ENCODE data around the gene PSMB2. TPM values are rescaled to one million over a fixed set of nuclear protein-coding genes. Genes with fewer than 3 reads are reported as not detected.

The PSMB2 gene
- total and polyA plus RNA-seq, 7 donors = 29.3 to 66.5 (median 32.1) TPM

GRCh38 chr1:35600593-35600992 is 40.7 kb downstream of the PSMB2 start:
- no peak for DNase-seq
- TF ChIP-seq CTCF (IDR thresholded peaks at IDR 0.05) (no peak), POLR2AphosphoS5 (IDR thresholded peaks at IDR 0.05) (no peak), POLR2A (IDR thresholded peaks at IDR 0.05) (no peak), EP300 (IDR thresholded peaks at IDR 0.05) (no peak)
- H3K27me3 ChIP-seq = no peaks in the 10 kb centered on the region
- intact Hi-C loops (cut with DNase I) = no loop called here
- H3K27ac ChIP-seq = no peak overlapping the region
- 93 to 94% methylated on average over 3 of the region's 3 CpGs for WGBS, 2 donors
- H3K36me3 ChIP-seq = peaks cover 0 to 59% (median 18%) of the 10 kb centered on the region in 4 donors
- no peaks in the 10 kb centered on the region for H3K4me1 ChIP-seq
- no peak overlapping the region for H3K4me3 ChIP-seq
- H3K9me3 ChIP-seq = no peaks in the 10 kb centered on the region

DNA sequence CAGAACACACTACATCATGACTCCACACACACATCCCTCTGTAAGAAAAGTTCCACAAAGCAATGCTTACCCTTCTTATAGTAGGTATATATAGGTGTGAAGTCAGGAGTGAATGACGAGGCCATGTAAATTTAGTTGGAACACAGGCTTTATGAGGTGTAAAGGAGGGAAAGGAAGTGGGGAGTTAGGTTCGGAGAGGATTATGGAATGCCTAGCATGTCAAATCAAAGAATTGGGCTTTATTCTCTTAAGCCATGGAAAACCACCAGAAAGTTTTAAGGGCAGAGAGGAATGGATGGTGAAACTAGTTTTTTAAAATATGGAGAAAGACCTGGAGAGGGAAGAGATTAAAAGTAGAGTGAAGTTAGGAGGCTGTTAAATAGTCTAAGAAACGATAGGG is 41.9 kb downstream of the PSMB2 start:
- no peak overlapping the region for H3K27ac ChIP-seq
- DNase-seq = no peak
- peaks cover 0 to 48% (median 13%) of the 10 kb centered on the region in 4 donors for H3K36me3 ChIP-seq
- WGBS, 2 donors = 87 to 90% methylated on average over 3 of the region's 3 CpGs
- H3K27me3 ChIP-seq = no peaks in the 10 kb centered on the region
- TF ChIP-seq CTCF (IDR thresholded peaks at IDR 0.05) (no peak), EP300 (IDR thresholded peaks at IDR 0.05) (no peak), POLR2AphosphoS5 (IDR thresholded peaks at IDR 0.05) (no peak), POLR2A (IDR thresholded peaks at IDR 0.05) (no peak)
- H3K4me1 ChIP-seq = no peaks in the 10 kb centered on the region
- no peaks in the 10 kb centered on the region for H3K9me3 ChIP-seq
- no peak overlapping the region for H3K4me3 ChIP-seq
- intact Hi-C loops (cut with DNase I) = no loop called here

DNA sequence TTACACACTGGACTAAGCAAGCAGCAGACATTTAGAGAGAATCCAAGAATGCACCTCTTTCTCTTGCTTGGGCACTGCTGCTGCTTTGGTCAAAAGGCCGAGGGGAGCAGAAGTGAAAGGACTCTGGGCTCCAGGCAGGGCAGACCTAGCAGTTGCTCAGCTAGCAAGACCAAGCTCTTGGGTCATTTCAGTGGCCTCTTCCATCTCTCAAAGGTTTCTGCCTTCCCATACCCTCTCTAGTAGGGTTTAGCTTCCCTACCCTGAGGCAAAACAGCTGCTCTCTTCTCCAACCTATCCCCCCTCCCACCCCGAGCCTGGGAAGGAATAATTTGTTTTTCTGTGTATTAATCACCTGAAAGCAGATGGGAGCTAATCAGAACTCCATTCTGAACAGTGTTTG is 42.4 kb downstream of the PSMB2 start:
- WGBS, 2 donors = 86 to 87% methylated on average over 2 of the region's 2 CpGs
- TF ChIP-seq POLR2AphosphoS5 (IDR thresholded peaks at IDR 0.05) = no peak
- no peak for TF ChIP-seq POLR2A (IDR thresholded peaks at IDR 0.05)
- TF ChIP-seq CTCF (IDR thresholded peaks at IDR 0.05) = no peak
- Histone ChIP-seq H3K27me3 (no peaks in the 10 kb centered on the region), H3K9me3 (no peaks in the 10 kb centered on the region), H3K4me1 (no peaks in the 10 kb centered on the region), H3K4me3 (no peak overlapping the region), H3K27ac (no peak overlapping the region), H3K36me3 (peaks cover 0 to 42% (median 10%) of the 10 kb centered on the region in 4 donors)
- no peak for DNase-seq
- intact Hi-C loops (cut with DNase I) = no loop called here

DNA sequence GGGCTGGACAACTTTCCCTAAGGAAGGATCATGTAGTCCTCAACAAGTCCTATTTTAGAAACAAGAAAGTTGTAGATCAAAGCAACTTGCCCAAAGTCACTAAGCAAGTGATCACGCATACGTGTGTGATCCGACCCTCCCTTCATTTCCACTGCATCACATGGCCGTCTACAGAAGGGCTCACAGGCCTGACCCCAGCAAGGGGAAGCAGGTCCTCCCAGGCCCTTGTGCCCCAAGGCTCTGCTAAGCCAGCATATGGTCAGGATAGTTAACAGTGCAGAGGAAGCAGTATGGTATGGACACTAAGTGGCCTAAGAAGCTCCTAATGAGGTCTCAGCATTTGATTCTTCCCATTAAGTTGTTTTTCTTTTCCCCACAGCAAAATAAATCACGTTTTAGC is 43.5 kb downstream of the PSMB2 start:
- H3K27me3 ChIP-seq = no peaks in the 10 kb centered on the region
- intact Hi-C loops (cut with DNase I) = no loop called here
- H3K27ac ChIP-seq = no peak overlapping the region
- 87 to 90% methylated on average over 5 of the region's 5 CpGs for WGBS, 2 donors
- peaks cover 0 to 32% (median 3%) of the 10 kb centered on the region in 4 donors for H3K36me3 ChIP-seq
- TF ChIP-seq CTCF (IDR thresholded peaks at IDR 0.05) = no peak
- TF ChIP-seq POLR2AphosphoS5 (IDR thresholded peaks at IDR 0.05) = no peak
- TF ChIP-seq POLR2A (IDR thresholded peaks at IDR 0.05) = no peak
- no peak for TF ChIP-seq EP300 (IDR thresholded peaks at IDR 0.05)
- H3K4me3 ChIP-seq = no peak overlapping the region
- no peak for DNase-seq
- H3K4me1 ChIP-seq = no peaks in the 10 kb centered on the region
- H3K9me3 ChIP-seq = no peaks in the 10 kb centered on the region

DNA sequence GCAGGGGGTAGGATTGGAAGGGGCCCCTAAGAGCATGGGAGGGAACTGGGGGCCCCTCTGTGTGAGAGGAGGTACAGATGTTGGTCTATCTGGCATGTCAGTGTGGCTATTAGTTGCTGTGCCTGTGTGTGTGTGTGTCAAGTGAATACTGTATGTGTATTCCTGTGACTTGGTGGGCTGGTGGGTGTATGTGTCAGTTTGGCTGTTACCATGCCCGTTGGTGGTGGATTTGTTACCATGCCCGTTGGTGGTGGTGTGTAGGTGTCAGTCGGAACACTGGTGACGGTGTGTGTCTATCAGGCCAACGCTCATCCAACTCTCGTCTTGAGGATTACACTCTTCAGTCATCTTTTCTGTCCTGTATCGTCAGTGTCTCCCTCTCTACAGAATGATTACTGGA is 45.6 kb downstream of the PSMB2 start:
- peak in 1 of 4 donors; percentile 17 for TF ChIP-seq POLR2AphosphoS5 (IDR thresholded peaks at IDR 0.05)
- no peak for TF ChIP-seq POLR2A (IDR thresholded peaks at IDR 0.05)
- H3K36me3 ChIP-seq = peaks cover 0 to 10% (median 0%) of the 10 kb centered on the region in 4 donors
- H3K27me3 ChIP-seq = no peaks in the 10 kb centered on the region
- H3K27ac ChIP-seq = no peak overlapping the region
- no peaks in the 10 kb centered on the region for H3K4me1 ChIP-seq
- intact Hi-C loops (cut with DNase I) = no loop called here
- H3K4me3 ChIP-seq = no peak overlapping the region
- no peak for DNase-seq
- WGBS, 2 donors = 92 to 93% methylated on average over 7 of the region's 7 CpGs
- no peaks in the 10 kb centered on the region for H3K9me3 ChIP-seq

Data from sigmoid colon (tissue), 7 donors.